ENCODE data around the gene CARS1.
A peak's percentile ranks its signal among the peaks of the same experiment; 100 is the strongest.

Gene CARS1

DNA sequence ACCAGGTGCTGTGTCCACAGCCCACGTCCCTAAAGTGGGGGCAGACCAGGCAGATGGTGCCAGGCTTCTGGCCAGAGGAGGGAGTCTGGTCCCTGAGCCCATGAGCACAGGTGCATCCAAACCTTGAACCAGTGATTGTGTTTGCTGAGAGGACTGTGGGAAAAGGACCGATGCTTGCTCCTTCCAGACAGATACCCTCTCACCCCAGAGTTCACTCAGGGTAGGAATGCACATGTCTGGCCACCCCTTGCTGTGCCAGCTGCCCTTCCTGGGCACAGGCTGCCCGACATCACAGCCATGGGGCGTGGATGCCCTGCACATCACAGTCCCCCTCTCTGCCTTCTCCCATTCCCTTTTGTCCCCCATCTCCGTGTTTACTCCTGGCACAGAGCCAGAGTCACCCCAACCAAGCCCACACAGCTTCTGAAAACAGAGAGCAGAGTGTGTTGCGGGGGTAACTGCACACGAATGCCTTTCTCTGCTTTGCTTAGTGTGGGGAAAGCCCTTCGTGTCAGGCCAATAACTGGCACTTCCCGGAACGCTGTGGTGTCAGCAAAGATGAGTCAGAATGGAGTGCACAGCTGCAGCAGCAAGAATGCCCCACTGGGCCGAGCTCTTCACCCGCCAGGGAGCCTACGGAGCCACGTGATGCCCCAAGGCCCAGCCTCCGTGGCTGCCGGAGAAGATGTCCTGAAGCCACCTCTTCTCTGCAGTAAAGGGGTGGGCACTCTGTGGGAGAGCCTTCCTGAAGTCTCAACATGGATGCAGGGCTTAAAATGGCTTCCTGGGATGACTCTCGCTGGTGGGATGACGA, 7.6 kb downstream of the CARS1 start:
- peak overlapping the region; percentile 84 for H2BK12ac ChIP-seq (ENCODE audit: low read length in 2 of 2)
- H3K27me3 ChIP-seq (ENCODE audit: control insufficient read depth in 1 of 2, insufficient read depth in 1 of 2, low read length in 2 of 2), result no peaks in the 10 kb centered on the region
- no peaks in the 10 kb centered on the region for H3K9me3 ChIP-seq (ENCODE audit: control insufficient read depth, low read length)
- peaks cover 60% of the 10 kb centered on the region for H3K4me1 ChIP-seq (ENCODE audit: control insufficient read depth, insufficient read depth, low read depth, low read length)
- no peak overlapping the region for H2BK15ac ChIP-seq (ENCODE audit: low read depth, poor library complexity, severe bottlenecking)
- peak overlapping the region in 1 of 2 experiments; percentile 87 for H3K23ac ChIP-seq (ENCODE audit: low read length in 2 of 2)
- H2AFZ ChIP-seq (ENCODE audit: low read depth, low read length), result no peak overlapping the region
- H3K27ac ChIP-seq (ENCODE audit: low read length, poor library complexity, severe bottlenecking), result peak overlapping the region; percentile 82
- H3K18ac ChIP-seq (ENCODE audit: low read depth in 1 of 2, low read length in 2 of 2), result peak overlapping the region; percentile 88 to 94
- peak overlapping the region; percentile 69 for H2BK5ac ChIP-seq (ENCODE audit: low read depth, low read length, poor library complexity, severe bottlenecking)
- peaks cover 39 to 55% of the 10 kb centered on the region in 2 experiments for H3K36me3 ChIP-seq (ENCODE audit: control insufficient read depth in 1 of 2, insufficient read depth in 2 of 2, low read depth in 1 of 2, low read length in 2 of 2)
- H3K4ac ChIP-seq (ENCODE audit: low read depth in 1 of 2, low read length in 2 of 2), result peak overlapping the region; percentile 45 to 55
- peak overlapping the region; percentile 95 for H2AK5ac ChIP-seq (ENCODE audit: low read length, severe bottlenecking)
- H4K8ac ChIP-seq (ENCODE audit: low read length), result peak overlapping the region; percentile 74
- peak overlapping the region; percentile 80 for H3K9ac ChIP-seq (ENCODE audit: low read length)
- peak overlapping the region; percentile 49 for H3K4me2 ChIP-seq (ENCODE audit: low read length, poor library complexity, severe bottlenecking)
- DNase-seq, result peak; percentile 99
- peak overlapping the region in 1 of 2 experiments; percentile 75 for H3K14ac ChIP-seq (ENCODE audit: low read length in 2 of 2)
- 29% methylated on average over 18 of the region's 18 CpGs for WGBS
- peak overlapping the region; percentile 21 for H2BK120ac ChIP-seq (ENCODE audit: low read depth, low read length)
- H3K4me3 ChIP-seq (ENCODE audit: insufficient read depth in 1 of 2, low read depth in 1 of 2, low read length in 2 of 2), result peak overlapping the region in 1 of 2 experiments; percentile 56
- H3K79me1 ChIP-seq (replicated peaks; ENCODE audit: low read length, poor library complexity, severe bottlenecking), result peaks cover 29% of the 10 kb centered on the region
- H4K91ac ChIP-seq (ENCODE audit: low read length), result peak overlapping the region; percentile 83

DNA sequence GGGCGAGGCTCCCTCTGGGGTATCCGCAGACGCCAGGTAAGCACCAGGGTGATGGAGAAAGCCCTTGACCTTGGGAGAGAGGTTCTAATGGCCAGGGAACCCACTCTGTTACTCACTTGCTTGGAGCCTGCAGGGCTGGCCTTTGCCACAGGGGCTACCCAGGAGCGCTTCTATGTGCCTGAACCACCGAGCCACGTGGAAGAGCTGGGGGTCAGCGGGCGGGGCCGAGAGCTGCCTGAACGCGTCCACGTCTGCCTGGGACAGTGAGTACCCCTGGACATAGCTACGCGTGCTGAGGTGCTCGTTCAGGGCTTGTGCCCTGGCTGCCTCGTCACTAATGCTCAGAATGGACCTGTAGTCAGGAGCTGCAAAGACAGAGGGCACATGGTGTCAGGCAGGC, 9.6 kb downstream of the CARS1 start:
- Histone ChIP-seq H2BK15ac (ENCODE audit: low read depth, poor library complexity, severe bottlenecking) (no peak overlapping the region), H3K36me3 (ENCODE audit: control insufficient read depth in 1 of 2, insufficient read depth in 2 of 2, low read depth in 1 of 2, low read length in 2 of 2) (peaks cover 39 to 40% of the 10 kb centered on the region in 2 experiments), H3K4me1 (ENCODE audit: control insufficient read depth, insufficient read depth, low read depth, low read length) (peaks cover 71% of the 10 kb centered on the region), H2AFZ (ENCODE audit: low read depth, low read length) (no peak overlapping the region), H2BK120ac (ENCODE audit: low read depth, low read length) (no peak overlapping the region), H4K91ac (ENCODE audit: low read length) (no peak overlapping the region), H2BK5ac (ENCODE audit: low read depth, low read length, poor library complexity, severe bottlenecking) (no peak overlapping the region), H3K9me3 (ENCODE audit: control insufficient read depth, low read length) (no peaks in the 10 kb centered on the region), H3K9ac (ENCODE audit: low read length) (no peak overlapping the region), H3K27me3 (ENCODE audit: control insufficient read depth in 1 of 2, insufficient read depth in 1 of 2, low read length in 2 of 2) (no peaks in the 10 kb centered on the region), H3K4me3 (ENCODE audit: insufficient read depth in 1 of 2, low read depth in 1 of 2, low read length in 2 of 2) (no peak overlapping the region), H3K23ac (ENCODE audit: low read length in 2 of 2) (no peak overlapping the region), H4K8ac (ENCODE audit: low read length) (no peak overlapping the region), H3K14ac (ENCODE audit: low read length in 2 of 2) (peak overlapping the region in 1 of 2 experiments; percentile 2), H3K27ac (ENCODE audit: low read length, poor library complexity, severe bottlenecking) (no peak overlapping the region), H2BK12ac (ENCODE audit: low read length in 2 of 2) (peak overlapping the region in 1 of 2 experiments; percentile 0), H3K4me2 (ENCODE audit: low read length, poor library complexity, severe bottlenecking) (no peak overlapping the region), H3K79me1 (replicated peaks; ENCODE audit: low read length, poor library complexity, severe bottlenecking) (peaks cover 25% of the 10 kb centered on the region), H3K18ac (ENCODE audit: low read depth in 1 of 2, low read length in 2 of 2) (peak overlapping the region in 1 of 2 experiments; percentile 7), H2AK5ac (ENCODE audit: low read length, severe bottlenecking) (peak overlapping the region; percentile 47), H3K4ac (ENCODE audit: low read depth in 1 of 2, low read length in 2 of 2) (no peak overlapping the region)
- WGBS, result 94% methylated on average over 16 of the region's 16 CpGs
- DNase-seq, result no peak

- Histone ChIP-seq H3K79me1 (replicated peaks; ENCODE audit: low read length, poor library complexity, severe bottlenecking) (peaks cover 26% of the 10 kb centered on the region), H3K27ac (ENCODE audit: low read length, poor library complexity, severe bottlenecking) (no peak overlapping the region), H3K9me3 (ENCODE audit: control insufficient read depth, low read length) (no peaks in the 10 kb centered on the region), H3K18ac (ENCODE audit: low read depth in 1 of 2, low read length in 2 of 2) (no peak overlapping the region), H3K4ac (ENCODE audit: low read depth in 1 of 2, low read length in 2 of 2) (no peak overlapping the region), H4K8ac (ENCODE audit: low read length) (no peak overlapping the region), H3K27me3 (ENCODE audit: control insufficient read depth in 1 of 2, insufficient read depth in 1 of 2, low read length in 2 of 2) (no peaks in the 10 kb centered on the region), H3K14ac (ENCODE audit: low read length in 2 of 2) (no peak overlapping the region), H2BK15ac (ENCODE audit: low read depth, poor library complexity, severe bottlenecking) (no peak overlapping the region), H2AFZ (ENCODE audit: low read depth, low read length) (no peak overlapping the region), H2BK5ac (ENCODE audit: low read depth, low read length, poor library complexity, severe bottlenecking) (no peak overlapping the region), H3K4me3 (ENCODE audit: insufficient read depth in 1 of 2, low read depth in 1 of 2, low read length in 2 of 2) (no peak overlapping the region), H3K4me1 (ENCODE audit: control insufficient read depth, insufficient read depth, low read depth, low read length) (peaks cover 75% of the 10 kb centered on the region), H2BK120ac (ENCODE audit: low read depth, low read length) (no peak overlapping the region), H2AK5ac (ENCODE audit: low read length, severe bottlenecking) (peak overlapping the region; percentile 40), H4K91ac (ENCODE audit: low read length) (no peak overlapping the region), H2BK12ac (ENCODE audit: low read length in 2 of 2) (no peak overlapping the region), H3K23ac (ENCODE audit: low read length in 2 of 2) (no peak overlapping the region), H3K36me3 (ENCODE audit: control insufficient read depth in 1 of 2, insufficient read depth in 2 of 2, low read depth in 1 of 2, low read length in 2 of 2) (peaks cover 34 to 41% of the 10 kb centered on the region in 2 experiments), H3K9ac (ENCODE audit: low read length) (no peak overlapping the region), H3K4me2 (ENCODE audit: low read length, poor library complexity, severe bottlenecking) (no peak overlapping the region)
- no peak for DNase-seq
- 96% methylated on average over 8 of the region's 8 CpGs for WGBS
These were observed 10.6 kb downstream of the CARS1 start for GRCh38 chr11:3046641-3047040.

- H3K9ac ChIP-seq (ENCODE audit: low read length), result no peak overlapping the region
- H4K91ac ChIP-seq (ENCODE audit: low read length), result no peak overlapping the region
- no peak overlapping the region for H3K4me2 ChIP-seq (ENCODE audit: low read length, poor library complexity, severe bottlenecking)
- H2BK15ac ChIP-seq (ENCODE audit: low read depth, poor library complexity, severe bottlenecking), result no peak overlapping the region
- peak overlapping the region in 1 of 2 experiments; percentile 16 for H2BK12ac ChIP-seq (ENCODE audit: low read length in 2 of 2)
- no peak for DNase-seq
- H3K23ac ChIP-seq (ENCODE audit: low read length in 2 of 2), result no peak overlapping the region
- H2BK120ac ChIP-seq (ENCODE audit: low read depth, low read length), result no peak overlapping the region
- H3K4me1 ChIP-seq (ENCODE audit: control insufficient read depth, insufficient read depth, low read depth, low read length), result peaks cover 72% of the 10 kb centered on the region
- H3K4ac ChIP-seq (ENCODE audit: low read depth in 1 of 2, low read length in 2 of 2), result no peak overlapping the region
- no peak overlapping the region for H3K27ac ChIP-seq (ENCODE audit: low read length, poor library complexity, severe bottlenecking)
- H3K79me1 ChIP-seq (replicated peaks; ENCODE audit: low read length, poor library complexity, severe bottlenecking), result peaks cover 29% of the 10 kb centered on the region
- no peak overlapping the region for H2BK5ac ChIP-seq (ENCODE audit: low read depth, low read length, poor library complexity, severe bottlenecking)
- peak overlapping the region; percentile 40 for H2AK5ac ChIP-seq (ENCODE audit: low read length, severe bottlenecking)
- H3K14ac ChIP-seq (ENCODE audit: low read length in 2 of 2), result no peak overlapping the region
- no peaks in the 10 kb centered on the region for H3K27me3 ChIP-seq (ENCODE audit: control insufficient read depth in 1 of 2, insufficient read depth in 1 of 2, low read length in 2 of 2)
- 93% methylated on average over 12 of the region's 12 CpGs for WGBS
- peaks cover 37 to 44% of the 10 kb centered on the region in 2 experiments for H3K36me3 ChIP-seq (ENCODE audit: control insufficient read depth in 1 of 2, insufficient read depth in 2 of 2, low read depth in 1 of 2, low read length in 2 of 2)
- H3K4me3 ChIP-seq (ENCODE audit: insufficient read depth in 1 of 2, low read depth in 1 of 2, low read length in 2 of 2), result no peak overlapping the region
- H3K18ac ChIP-seq (ENCODE audit: low read depth in 1 of 2, low read length in 2 of 2), result no peak overlapping the region
- no peak overlapping the region for H4K8ac ChIP-seq (ENCODE audit: low read length)
- H3K9me3 ChIP-seq (ENCODE audit: control insufficient read depth, low read length), result no peaks in the 10 kb centered on the region
- no peak overlapping the region for H2AFZ ChIP-seq (ENCODE audit: low read depth, low read length)
These were observed 11.0 kb downstream of the CARS1 start for GRCh38 chr11:3046190-3046589.

All from mesenchymal stem cell (in vitro differentiated cells and primary cell).